ENCODE measurements around the gene ATP4B. TPM values are rescaled to one million over a fixed set of nuclear protein-coding genes. Genes with fewer than 3 reads are reported as not detected.

ATP4B gene
- total RNA-seq (2022; extraction: Qiagen RNA extraction): not detected in 5 replicates

GRCh38 chr13:113657851-113658741, at the start of gene ATP4B:
Gene ATP4B, minus strand, starts transcription at chr13:113658198. Its CDS starts 54 bp downstream, at chr13:113658144.

GRCh38 chr13:113666951-113667701, 9.1 kb upstream of the ATP4B start, which contains the start of gene GRK1:
Gene GRK1, plus strand, starts transcription at chr13:113667219. Its CDS starts 168 bp downstream, at chr13:113667387.

Other genes with a start within 250 kb of the ATP4B start
- gene ADPRHL1, start 204.7 kb downstream of the ATP4B start, total RNA-seq (2022; extraction: Qiagen RNA extraction): 13.8 to 18.6 TPM (median 14.8 TPM) in 5 replicates
- 8.6 to 10.5 TPM (median 10.1 TPM) in 5 replicates for gene DCUN1D2, start 167.5 kb downstream of the ATP4B start, total RNA-seq (2022; extraction: Qiagen RNA extraction)
- 92.9 to 107 TPM (median 98.2 TPM) in 5 replicates for gene TFDP1, start 73.4 kb downstream of the ATP4B start, total RNA-seq (2022; extraction: Qiagen RNA extraction)
- 0.02 to 0.19 TPM (median 0.05 TPM) in 3 of 5 replicates, not detected in the others for gene GRK1, start 9.0 kb upstream of the ATP4B start, total RNA-seq (2022; extraction: Qiagen RNA extraction)
- gene TMEM255B, start 101.0 kb upstream of the ATP4B start, total RNA-seq (2022; extraction: Qiagen RNA extraction): 0.58 to 1.5 TPM (median 0.98 TPM) in 5 replicates
- gene GAS6, start 205.9 kb upstream of the ATP4B start, total RNA-seq (2022; extraction: Qiagen RNA extraction): 7.0 to 10.2 TPM (median 8.9 TPM) in 5 replicates